GM18951 (cell line): ENCODE data around the gene TCERG1L.

ENCODE experiments used
- POLR2A ChIP-seq: IDR thresholded peaks from 4 replicates; pipeline ENCODE4 v1.6.1; 2011; ENCODE audit warnings: mild to moderate bottlenecking; ENCODE audit not compliant: insufficient read length, insufficient read depth; ENCODE audit errors: extremely low read depth
- in situ Hi-C: fragments of 300-500 bp; cut with MboI; formaldehyde crosslinking; loops from one replicate; pipeline ENCODE4 v1.12.0; 2022; ENCODE audit warnings: low sequenced_read_pairs, mixed read lengths, inconsistent platforms; ENCODE audit not compliant: unreplicated experiment

The TCERG1L gene

GRCh38 chr10:131096031-131096430, 215.5 kb downstream of the TCERG1L start:
- no peak for TF ChIP-seq POLR2A
- in situ Hi-C loops = no loop called here

GRCh38 chr10:131095313-131095580, 216.3 kb downstream of the TCERG1L start:
- in situ Hi-C loops = no loop called here
- TF ChIP-seq POLR2A = no peak

GRCh38 chr10:131094527-131095312, 216.8 kb downstream of the TCERG1L start:
- in situ Hi-C loops = no loop called here
- no peak for TF ChIP-seq POLR2A

GRCh38 chr10:131093795-131094366, 217.6 kb downstream of the TCERG1L start:
- in situ Hi-C loops = no loop called here
- no peak for TF ChIP-seq POLR2A

- in situ Hi-C loops = no loop called here
- TF ChIP-seq POLR2A = no peak
Observed at GRCh38 chr10:131093346-131093745, 218.2 kb downstream of the TCERG1L start.

GRCh38 chr10:131092876-131093275, 218.6 kb downstream of the TCERG1L start:
- no peak for TF ChIP-seq POLR2A
- in situ Hi-C loops = no loop called here

- in situ Hi-C loops = no loop called here
- no peak for TF ChIP-seq POLR2A
Observed at GRCh38 chr10:131092386-131092785, 219.1 kb downstream of the TCERG1L start.

GRCh38 chr10:131091682-131092081, 219.8 kb downstream of the TCERG1L start:
- TF ChIP-seq POLR2A = no peak
- in situ Hi-C loops = no loop called here

GRCh38 chr10:131090761-131091661, 220.5 kb downstream of the TCERG1L start:
- TF ChIP-seq POLR2A = no peak
- in situ Hi-C loops = no loop called here

- in situ Hi-C loops = no loop called here
- TF ChIP-seq POLR2A = no peak
Observed at GRCh38 chr10:131089861-131090260, 221.7 kb downstream of the TCERG1L start.

GRCh38 chr10:131089150-131089549, 222.4 kb downstream of the TCERG1L start:
- in situ Hi-C loops = no loop called here
- TF ChIP-seq POLR2A = no peak

- in situ Hi-C loops = no loop called here
- no peak for TF ChIP-seq POLR2A
Observed at GRCh38 chr10:131088619-131089018, 222.9 kb downstream of the TCERG1L start.

GRCh38 chr10:131087464-131088215, 223.9 kb downstream of the TCERG1L start:
- in situ Hi-C loops = no loop called here
- TF ChIP-seq POLR2A = no peak
